ENCODE measurements around the gene FBXO27.
A peak's percentile ranks its signal among the peaks of the same experiment; 100 is the strongest.
"Not testable (repeated sequence)": the region's sequence is repeated elsewhere in the genome, so short reads cannot be mapped to it uniquely, and the experiment has no call there.

FBXO27 gene

DNA sequence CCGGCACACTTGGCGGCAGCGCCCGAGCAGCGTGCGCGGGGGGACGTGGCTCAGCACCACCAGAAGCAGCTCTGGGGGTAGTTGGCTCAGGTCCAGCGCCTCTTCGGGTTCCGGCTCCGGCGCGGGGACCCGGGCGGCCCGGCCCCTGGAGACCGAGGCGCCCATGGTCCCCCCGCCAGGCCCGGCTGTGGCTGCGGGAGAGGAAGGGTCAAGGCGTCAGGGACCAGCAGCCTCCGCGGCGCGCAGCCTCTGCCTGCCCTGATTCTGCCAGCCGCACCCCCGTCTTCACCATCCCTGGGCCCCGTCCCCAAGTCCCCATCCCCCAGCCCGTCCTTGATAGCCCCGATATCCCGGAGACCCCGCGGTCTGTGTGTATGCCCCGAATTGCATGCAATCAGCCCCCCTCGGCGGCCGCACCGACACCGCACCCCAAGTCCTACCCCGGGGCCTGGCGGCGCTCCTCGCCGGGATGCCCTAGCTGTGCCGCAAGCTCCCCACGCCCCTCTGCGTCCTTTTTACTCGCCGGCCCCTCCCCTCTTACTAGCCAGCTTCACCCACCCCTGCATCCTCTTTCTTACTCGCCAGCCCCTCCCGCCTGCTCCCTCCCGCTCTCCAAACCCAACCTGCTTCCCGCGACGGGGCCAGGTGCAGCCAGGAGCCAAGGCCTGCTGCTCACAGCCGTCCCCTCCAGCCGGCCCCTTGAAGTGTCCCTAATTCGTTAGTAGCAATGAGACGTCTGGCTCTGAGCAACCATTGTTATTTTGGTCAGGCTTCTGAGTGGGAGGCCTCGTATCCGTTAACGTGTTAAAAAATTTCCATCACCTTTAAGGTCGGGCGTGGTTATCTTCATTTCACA lies at the start of gene FBXO27:
FBXO27 (minus strand) TSS at position 487 of the 856 bp plus-strand sequence; CDS start at position 165, 322 bp downstream.
- peak; percentile 50 for DNase-seq (ENCODE audit: low spot score)

DNA sequence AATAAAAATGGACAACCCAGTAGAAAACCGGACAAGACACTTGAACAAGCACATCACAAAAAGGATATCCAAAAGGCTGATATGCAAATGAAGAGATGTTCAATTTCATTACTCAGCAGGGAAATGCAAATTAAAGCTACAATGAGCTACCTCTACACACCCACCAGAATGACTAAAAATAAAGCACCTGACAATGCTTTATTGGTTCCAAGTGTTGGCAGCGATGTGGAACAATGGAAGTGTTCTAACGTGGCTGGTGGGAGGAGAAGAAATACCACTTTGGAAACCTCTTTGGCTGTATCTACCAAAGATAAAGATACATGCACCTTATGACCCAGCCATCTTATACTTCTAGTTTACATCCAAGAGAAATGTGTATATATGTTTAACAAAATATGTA lies 48.1 kb upstream of the FBXO27 start:
- DNase-seq (ENCODE audit: low spot score): no peak

- DNase-seq (ENCODE audit: low spot score): peak; percentile 87
Observed at GRCh38 chr19:39078436-39079200, 46.3 kb upstream of the FBXO27 start.

- no peak for DNase-seq (ENCODE audit: low spot score)
Observed at GRCh38 chr19:39077323-39077722, 45.0 kb upstream of the FBXO27 start.

DNA sequence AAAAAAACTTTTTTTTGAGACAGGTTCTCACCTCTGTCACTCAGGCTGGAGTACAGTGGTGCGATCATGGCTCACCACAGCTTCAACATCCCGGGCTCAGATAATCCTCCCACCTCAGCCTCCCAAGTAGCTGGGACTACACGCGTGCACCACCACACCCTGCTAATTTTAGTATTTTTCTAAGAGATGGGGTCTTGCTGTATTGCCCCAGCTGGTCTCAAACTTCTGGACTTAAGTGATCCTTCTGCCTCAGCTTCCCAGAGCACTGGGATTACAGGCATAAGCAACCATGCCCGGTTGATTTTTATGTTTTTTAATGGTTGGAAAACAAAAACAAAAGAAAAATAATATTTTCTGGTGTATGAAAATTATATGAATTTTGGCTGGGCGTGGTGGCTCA lies 42.6 kb upstream of the FBXO27 start:
- no peak for DNase-seq (ENCODE audit: low spot score)

DNA sequence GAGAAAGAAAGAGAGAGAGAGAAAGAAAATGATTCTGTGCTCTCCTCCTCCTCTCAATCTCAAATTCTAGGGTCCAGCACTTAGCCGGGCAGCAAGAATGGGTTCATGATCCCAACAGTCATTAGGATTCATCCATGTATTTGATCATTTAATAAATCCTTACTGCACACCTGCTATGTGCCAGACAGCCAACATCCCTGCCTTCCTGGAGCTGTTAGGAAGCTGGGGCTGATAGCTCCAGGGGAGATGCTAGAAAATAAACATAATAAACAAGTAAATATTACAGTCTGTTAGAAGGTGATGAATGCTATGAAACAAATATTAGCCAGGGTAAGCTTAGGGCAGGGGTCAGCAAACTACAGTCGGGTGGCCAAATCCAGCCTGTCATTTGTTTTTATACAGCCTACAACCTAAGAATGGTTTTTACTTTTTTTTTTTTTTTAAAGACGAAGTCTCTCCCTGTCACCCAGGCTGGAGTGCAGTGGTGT lies 41.9 kb upstream of the FBXO27 start:
- DNase-seq (ENCODE audit: low spot score): no peak

DNA sequence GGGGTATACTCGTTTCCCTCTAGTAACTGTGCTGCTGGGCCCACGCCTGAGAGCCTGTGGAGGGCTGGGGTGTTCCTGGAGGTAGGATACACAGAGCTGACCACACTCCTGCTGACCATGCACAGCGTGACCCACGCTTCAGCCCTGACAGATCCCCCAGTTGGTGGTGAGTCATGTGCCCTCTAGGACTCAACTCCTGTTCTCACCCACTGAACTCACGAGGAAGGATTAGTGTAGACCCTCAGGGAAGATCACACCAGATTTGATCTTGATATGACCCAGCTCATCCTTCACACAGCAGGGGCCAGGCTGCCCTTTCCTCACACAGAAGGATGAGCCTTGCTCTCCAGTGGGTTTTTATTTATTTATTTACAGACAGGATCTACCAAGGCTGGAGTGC lies 38.5 kb upstream of the FBXO27 start:
- no peak for DNase-seq (ENCODE audit: low spot score)

DNA sequence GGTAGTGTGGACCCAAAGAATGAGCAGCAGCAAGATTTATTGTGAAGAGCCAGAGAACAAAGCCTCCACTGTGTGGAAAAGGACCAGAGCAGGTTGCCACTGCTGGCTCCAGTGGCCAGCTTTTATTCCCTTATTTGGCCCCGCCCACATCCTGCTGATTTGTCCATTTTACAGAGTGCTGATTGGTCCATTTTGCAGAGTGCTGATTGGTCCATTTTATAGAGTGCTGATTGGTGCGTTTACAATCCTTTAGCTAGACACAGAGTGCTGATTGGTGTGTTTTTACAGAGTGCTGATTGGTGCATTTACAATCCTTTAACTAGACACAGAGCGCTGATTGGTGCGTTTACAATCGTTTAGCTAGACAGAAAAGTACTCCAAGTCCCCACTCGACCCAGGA lies 35.9 kb upstream of the FBXO27 start:
- DNase-seq (ENCODE audit: low spot score): not testable (repeated sequence)

- DNase-seq (ENCODE audit: low spot score): no peak
Observed at GRCh38 chr19:39067104-39067503, 34.8 kb upstream of the FBXO27 start.

DNA sequence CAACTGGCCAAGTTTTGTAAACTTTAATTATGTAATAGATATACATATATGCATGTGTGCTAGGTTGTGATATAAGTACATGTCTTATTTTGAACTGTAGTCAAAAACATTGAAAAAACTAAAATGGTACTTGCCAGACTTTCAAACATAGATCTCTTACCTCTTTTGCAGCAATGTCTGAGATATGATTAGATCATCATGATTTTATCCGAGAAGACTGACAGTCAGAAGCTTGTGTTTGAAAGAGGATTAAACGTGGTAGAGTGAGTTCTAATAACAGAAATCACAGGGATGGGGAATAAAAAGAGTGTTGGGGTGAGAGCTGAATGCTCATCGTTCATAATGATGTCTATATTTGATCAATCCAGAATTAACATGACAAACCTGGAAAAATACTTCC lies 33.6 kb upstream of the FBXO27 start:
- DNase-seq (ENCODE audit: low spot score): no peak

DNA sequence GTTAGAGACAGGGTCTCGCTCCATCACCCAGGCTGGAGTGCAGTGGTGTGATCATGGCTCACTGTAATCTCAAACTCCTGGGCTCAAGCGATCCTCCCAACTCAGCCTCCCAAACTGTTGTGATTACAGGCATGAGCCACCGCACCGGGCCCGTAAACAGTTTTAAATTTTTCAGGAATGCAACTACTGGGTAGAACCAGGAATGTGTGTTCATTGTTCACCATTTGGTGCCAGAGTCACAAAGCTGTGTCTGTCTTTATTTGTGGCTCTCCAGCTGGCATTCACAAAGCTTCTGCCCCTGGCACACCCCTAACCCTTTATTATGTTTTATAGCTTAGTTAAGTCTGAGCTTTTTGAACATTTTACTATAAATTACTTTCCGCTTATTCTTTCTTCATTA lies 32.1 kb upstream of the FBXO27 start:
- DNase-seq (ENCODE audit: low spot score): no peak

- no peak for DNase-seq (ENCODE audit: low spot score)
Observed at GRCh38 chr19:39060171-39060570, 27.8 kb upstream of the FBXO27 start.

DNA sequence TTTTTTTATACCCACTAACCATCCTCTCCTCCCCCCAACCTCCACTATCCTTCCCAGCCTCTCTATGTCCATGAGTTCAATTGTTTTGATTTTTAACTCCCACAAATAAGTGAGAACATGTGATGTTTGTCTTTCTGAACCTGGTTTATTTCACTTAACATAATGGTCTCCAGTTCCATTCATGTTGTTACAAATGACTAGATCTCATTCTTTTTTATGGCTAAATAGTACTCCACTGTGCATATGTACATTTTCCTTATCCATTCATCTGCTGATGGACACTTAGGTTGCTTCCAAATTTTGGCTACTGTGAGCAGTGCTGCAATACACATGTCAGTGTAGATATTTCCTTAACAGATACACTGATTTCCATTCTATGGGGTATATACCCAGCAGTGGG lies 27.0 kb upstream of the FBXO27 start:
- no peak for DNase-seq (ENCODE audit: low spot score)

DNA sequence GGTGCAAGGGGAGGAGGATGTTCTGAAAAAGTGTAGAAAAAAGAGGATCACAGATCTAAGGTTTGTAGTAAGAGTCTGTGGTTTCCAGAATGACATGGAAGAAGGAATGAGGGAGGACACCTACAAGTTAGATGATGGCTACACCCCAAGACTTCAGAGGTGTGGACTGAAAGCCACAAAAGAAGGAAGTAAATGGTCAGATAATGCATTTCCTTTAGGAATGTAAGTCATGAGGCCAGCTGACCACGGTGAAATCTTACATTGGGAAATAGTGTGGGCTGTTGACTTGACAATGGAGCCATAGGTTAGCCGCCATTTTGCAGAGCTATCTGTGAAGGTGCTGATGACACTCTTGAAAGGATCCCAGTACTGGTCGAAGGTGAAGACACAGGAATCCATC lies 25.3 kb upstream of the FBXO27 start:
- no peak for DNase-seq (ENCODE audit: low spot score)

- DNase-seq (ENCODE audit: low spot score): no peak
Observed at GRCh38 chr19:39054091-39054470, 21.7 kb upstream of the FBXO27 start.

DNA sequence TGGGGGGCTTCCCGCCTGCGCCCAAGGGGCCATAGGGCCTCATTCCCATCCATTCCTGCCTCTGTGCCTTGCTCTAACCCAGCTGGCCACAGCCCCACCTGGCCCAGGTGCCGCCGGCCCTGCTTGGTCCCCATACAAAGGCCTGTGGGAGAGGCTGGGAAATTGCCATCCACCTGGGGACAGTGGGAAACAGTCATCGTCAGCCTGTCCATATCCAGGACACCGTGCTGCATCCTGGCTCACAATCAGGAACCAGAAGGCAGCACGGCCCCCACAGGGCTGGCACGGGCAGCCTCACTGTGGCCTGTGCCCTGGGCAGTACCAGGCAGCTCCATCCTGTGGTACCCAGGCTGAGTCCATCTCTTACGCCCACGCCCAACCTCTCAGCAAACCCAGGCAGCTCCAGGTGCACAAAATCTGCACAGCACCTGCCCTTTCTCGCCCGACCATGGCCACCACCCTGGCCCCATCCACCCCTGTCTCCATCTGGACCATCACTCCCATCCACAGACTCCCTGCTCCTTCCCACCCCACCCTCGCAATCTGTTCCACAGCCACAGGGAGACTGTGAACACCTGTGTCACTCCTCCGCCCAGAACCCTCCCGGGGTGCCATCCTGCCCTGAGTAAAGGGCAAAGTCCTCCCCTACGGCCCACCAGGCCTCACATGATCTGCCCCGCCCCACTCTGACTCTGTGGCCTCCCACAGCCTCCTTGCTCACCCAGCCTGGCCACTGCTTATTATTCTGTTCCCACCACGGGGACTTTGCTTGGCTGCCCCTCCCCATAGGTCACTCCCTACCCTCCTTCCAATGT lies 21.1 kb upstream of the FBXO27 start:
- DNase-seq (ENCODE audit: low spot score): no peak

- no peak for DNase-seq (ENCODE audit: low spot score)
Observed at GRCh38 chr19:39052846-39053245, 20.5 kb upstream of the FBXO27 start.

- DNase-seq (ENCODE audit: low spot score): peak; percentile 72
Observed at GRCh38 chr19:39052243-39052746, 19.9 kb upstream of the FBXO27 start.

DNA sequence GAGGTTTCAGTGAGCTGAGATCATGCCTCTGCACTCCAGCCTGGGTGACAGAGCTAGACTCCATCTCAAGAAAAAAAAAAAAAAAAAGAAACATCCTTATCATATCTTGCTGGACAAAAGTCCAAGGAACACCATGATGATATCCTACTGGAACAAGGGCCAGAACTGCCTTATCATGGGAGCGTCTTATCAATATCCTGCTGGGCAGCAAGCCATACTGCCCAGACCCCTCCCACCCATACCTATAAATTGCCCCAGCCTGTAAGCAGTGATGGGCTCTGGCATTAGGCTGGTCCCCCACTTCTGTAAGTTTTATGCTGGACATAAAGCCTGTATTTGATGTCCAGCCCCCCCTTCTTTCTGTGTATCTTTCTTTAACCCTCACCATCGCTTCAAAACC lies 14.7 kb upstream of the FBXO27 start:
- DNase-seq (ENCODE audit: low spot score): no peak

DNA sequence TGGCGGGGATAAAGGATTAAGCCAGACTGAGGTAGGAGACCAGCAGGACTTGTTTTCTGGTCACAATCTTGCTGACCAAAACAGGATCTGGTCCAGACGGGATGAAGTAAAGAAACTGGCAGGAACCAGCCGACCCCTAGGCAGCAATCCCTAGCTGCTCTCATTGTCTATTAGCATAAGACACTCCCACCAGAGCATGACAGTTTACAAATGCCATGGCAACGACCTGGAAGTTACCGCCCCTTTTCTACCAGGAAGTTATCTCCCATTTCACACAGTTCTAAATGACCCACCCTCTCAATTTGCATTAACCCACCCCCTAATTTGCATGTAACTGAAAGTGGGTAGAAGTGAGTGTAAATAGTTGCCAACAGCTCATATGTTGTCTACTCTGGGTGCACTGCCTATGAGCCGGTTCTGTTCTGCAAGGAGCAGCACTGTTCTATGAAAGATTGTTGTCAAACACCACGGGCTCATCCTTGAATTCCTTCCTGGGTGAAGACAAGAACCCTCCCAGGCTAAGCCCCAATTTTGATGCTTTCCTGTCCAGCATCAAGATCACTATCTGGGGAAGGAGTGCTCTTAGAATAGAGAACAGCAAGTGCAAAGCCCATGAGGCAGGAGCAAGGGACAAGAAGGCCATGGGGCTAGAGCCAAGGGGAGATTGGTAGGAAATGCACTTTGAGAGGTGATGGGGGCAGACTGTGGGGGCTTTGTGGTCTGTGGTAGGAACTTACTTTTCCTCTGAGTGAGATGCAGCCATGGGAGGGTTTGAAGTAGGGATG lies 13.9 kb upstream of the FBXO27 start:
- DNase-seq (ENCODE audit: low spot score): no peak

GRCh38 chr19:39045506-39045905 lies 13.2 kb upstream of the FBXO27 start:
- DNase-seq (ENCODE audit: low spot score): no peak
